ENCODE measurements around the gene ALDH3B1.

Gene ALDH3B1

GRCh38 chr11:67997475-67997921 lies 12.6 kb upstream of the ALDH3B1 start:
- no peak for DNase-seq

- DNase-seq, result no peak
Observed at GRCh38 chr11:67998150-67999045, 11.7 kb upstream of the ALDH3B1 start.

GRCh38 chr11:67999201-67999629 lies 10.9 kb upstream of the ALDH3B1 start:
- DNase-seq, result no peak

- no peak for DNase-seq
Observed at GRCh38 chr11:67999704-68000103, 10.4 kb upstream of the ALDH3B1 start.

- DNase-seq, result no peak
Observed at GRCh38 chr11:68002575-68002937, 7.6 kb upstream of the ALDH3B1 start.

- no peak for DNase-seq
Observed at GRCh38 chr11:68002938-68003845, 6.9 kb upstream of the ALDH3B1 start.

- DNase-seq, result peak; percentile 87
Observed at GRCh38 chr11:68003846-68004550, 6.1 kb upstream of the ALDH3B1 start, which contains the start of gene UNC93B1. TSS of gene UNC93B1 (minus strand) at chr11:68004097. CDS start at chr11:68004043, 54 bp downstream.

GRCh38 chr11:68004551-68005335 lies 5.4 kb upstream of the ALDH3B1 start:
- DNase-seq, result no peak

- DNase-seq, result no peak
Observed at GRCh38 chr11:68006606-68007166, 3.4 kb upstream of the ALDH3B1 start.

GRCh38 chr11:68007498-68008380 lies 2.4 kb upstream of the ALDH3B1 start:
- DNase-seq, result no peak

GRCh38 chr11:68008381-68009337 lies 1.5 kb upstream of the ALDH3B1 start:
- no peak for DNase-seq

GRCh38 chr11:68009391-68010089 lies 587 bp upstream of the ALDH3B1 start:
- peak; percentile 59 for DNase-seq

- no peak for DNase-seq
Observed at GRCh38 chr11:68011051-68011943, 1.2 kb downstream of the ALDH3B1 start.

GRCh38 chr11:68012044-68012842 lies 2.1 kb downstream of the ALDH3B1 start:
- DNase-seq, result no peak

GRCh38 chr11:68012843-68013610 lies 2.9 kb downstream of the ALDH3B1 start:
- peak; percentile 96 for DNase-seq
